HG02840 (cell line): Measurements from ENCODE around the gene C18orf63.

Experiments used
- ATAC-seq: cut with Tn5 transposase; IDR thresholded peaks from one replicate; pipeline ENCODE4 v1.9.1; 2021; ENCODE audit warnings: mild to moderate bottlenecking, moderate library complexity, moderate number of reproducible peaks; ENCODE audit not compliant: unreplicated experiment, low FRiP score

C18orf63 gene

GRCh38 chr18:74315464-74316256 lies at the start of gene C18orf63:
TSS of gene C18orf63 (plus strand) at chr18:74315839. CDS start at chr18:74317866, 2,027 bp downstream.
- no peak for ATAC-seq

- no peak for ATAC-seq
These were observed 49.5 kb upstream of the C18orf63 start for GRCh38 chr18:74266161-74266560.

GRCh38 chr18:74268175-74268574 lies 47.5 kb upstream of the C18orf63 start:
- ATAC-seq, result no peak

- ATAC-seq, result no peak
These were observed 46.6 kb upstream of the C18orf63 start for GRCh38 chr18:74268933-74269620.

GRCh38 chr18:74271635-74272034 lies 44.0 kb upstream of the C18orf63 start:
- ATAC-seq, result no peak

- ATAC-seq, result no peak
These were observed 42.2 kb upstream of the C18orf63 start for GRCh38 chr18:74273394-74273793.

- ATAC-seq, result no peak
These were observed 40.9 kb upstream of the C18orf63 start for GRCh38 chr18:74274700-74275099.

- no peak for ATAC-seq
These were observed 39.9 kb upstream of the C18orf63 start for GRCh38 chr18:74275736-74276135.

GRCh38 chr18:74276609-74277008 lies 39.0 kb upstream of the C18orf63 start:
- no peak for ATAC-seq

GRCh38 chr18:74277296-74277695 lies 38.3 kb upstream of the C18orf63 start:
- ATAC-seq, result no peak

- no peak for ATAC-seq
These were observed 37.6 kb upstream of the C18orf63 start for GRCh38 chr18:74278058-74278457.

GRCh38 chr18:74278983-74279382 lies 36.7 kb upstream of the C18orf63 start:
- ATAC-seq, result no peak

GRCh38 chr18:74281011-74281979 lies 34.3 kb upstream of the C18orf63 start:
- ATAC-seq, result no peak

GRCh38 chr18:74281980-74282754 lies 33.5 kb upstream of the C18orf63 start:
- ATAC-seq, result no peak

- no peak for ATAC-seq
These were observed 32.7 kb upstream of the C18orf63 start for GRCh38 chr18:74282755-74283554.

GRCh38 chr18:74283646-74284045 lies 32.0 kb upstream of the C18orf63 start:
- no peak for ATAC-seq

GRCh38 chr18:74284191-74284979 lies 31.3 kb upstream of the C18orf63 start:
- no peak for ATAC-seq

GRCh38 chr18:74284980-74285355 lies 30.7 kb upstream of the C18orf63 start:
- no peak for ATAC-seq
